ENCODE measurements around the gene URI1. TPM values are rescaled to one million over a fixed set of nuclear protein-coding genes. Genes with fewer than 3 reads are reported as not detected.

Gene URI1
- total and polyA plus RNA-seq, 2 of the 8 experiments (the other 6 are each of a cell fraction or from before 2014, with no cell fraction given), result 27.7 to 64.3 TPM

DNA sequence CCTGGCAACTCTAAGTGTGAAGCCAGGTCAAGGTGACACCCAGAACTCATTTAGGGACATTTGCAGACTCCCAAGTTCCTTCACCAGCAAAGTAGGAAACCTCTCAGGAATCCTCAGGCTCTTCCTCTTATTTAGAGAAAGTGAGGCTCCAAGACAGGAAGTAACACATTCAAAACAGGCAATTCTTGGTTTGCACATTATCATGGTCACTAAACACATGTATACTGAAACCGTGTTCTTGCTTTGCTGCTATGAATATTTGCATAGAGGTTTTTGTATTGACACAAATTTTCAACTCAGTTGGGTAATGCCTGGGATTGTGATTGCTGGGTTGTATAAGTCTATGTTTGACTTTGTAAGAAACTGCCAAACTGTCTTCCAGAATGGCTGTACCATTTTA is 13.2 kb upstream of the URI1 start:
- no peak overlapping the region for H2BK120ac ChIP-seq (replicated peaks; ENCODE audit: low read depth, low read length)
- H3K56ac ChIP-seq (replicated peaks; ENCODE audit: insufficient read length, low read depth, low read length), result no peak overlapping the region
- no peaks in the 10 kb centered on the region; a peak in 1 of 7 replicates for H3K27me3 ChIP-seq (replicated peaks in 1 of 4; ENCODE audit: control insufficient read depth in 3 of 4, extremely low read depth in 1 of 4, insufficient read depth in 3 of 4, low read length in 3 of 4)
- 100% methylated on average over 1 of the region's 1 CpG; no CpG with 5 or more reads in 1 of the 2 experiments for WGBS, 2 experiments (ENCODE audit: extremely low coverage in 1 of 2, insufficient coverage in 1 of 2, insufficient read length in 1 of 2, insufficient replicate concordance in 2 of 2, low coverage in 1 of 2, low lambda C conversion rate in 2 of 2, missing lambda C conversion rate in 1 of 2)
- no peaks in the 10 kb centered on the region for H4K20me1 ChIP-seq (replicated peaks in 1 of 2; ENCODE audit: control insufficient read depth in 1 of 2, insufficient read depth in 2 of 2, low read length in 2 of 2)
- no peak overlapping the region for H3K23ac ChIP-seq (ENCODE audit: insufficient read length)
- no peak for FAIRE-seq
- TF ChIP-seq HDAC6 (IDR thresholded peaks at IDR 0.05; ENCODE audit: low read depth, low read length), result no peak
- TF ChIP-seq SIRT6 (IDR thresholded peaks at IDR 0.05; ENCODE audit: low read length), result no peak
- no peak for TF ChIP-seq BACH1 (IDR thresholded peaks at IDR 0.05; ENCODE audit: low read length)
- no peak overlapping the region for H3K14ac ChIP-seq (ENCODE audit: insufficient read length)
- no peak overlapping the region for H4K5ac ChIP-seq (ENCODE audit: insufficient read length, low read depth, low read length)
- H3K4ac ChIP-seq (replicated peaks; ENCODE audit: insufficient read length, low read depth, low read length), result no peak overlapping the region
- no peaks in the 10 kb centered on the region for H3K23me2 ChIP-seq (ENCODE audit: low read depth, low read length)
- H3K18ac ChIP-seq (ENCODE audit: extremely low read depth, low read length), result no peak overlapping the region
- H3K9me3 ChIP-seq (ENCODE audit: insufficient read depth in 2 of 2, low read depth in 1 of 2, low read length in 1 of 2), result no peaks in the 10 kb centered on the region
- H3K4me1 ChIP-seq (replicated peaks in 1 of 4; ENCODE audit: control insufficient read depth in 3 of 4, insufficient read depth in 4 of 4, low read length in 3 of 4), result peaks cover 0 to 5% (median 4%) of the 10 kb centered on the region in 4 experiments; a peak in 6 of 7 replicates
- H3K9ac ChIP-seq (replicated peaks in 1 of 4; ENCODE audit: extremely low read depth in 1 of 4, low read depth in 3 of 4, low read length in 3 of 4), result no peak overlapping the region
- no peak for DNase-seq (ENCODE audit: low read depth in 1 of 2, low spot score in 2 of 2)
- no peak overlapping the region for H3K27ac ChIP-seq (ENCODE audit: low read depth, low read length)
- no peaks in the 10 kb centered on the region for H3K36me3 ChIP-seq (ENCODE audit: control insufficient read depth in 2 of 4, insufficient read depth in 4 of 4, low read length in 3 of 4)
- H4K8ac ChIP-seq (ENCODE audit: extremely low read depth, insufficient read depth, low read length), result no peak overlapping the region
- H2BK15ac ChIP-seq (ENCODE audit: low read length), result no peak overlapping the region
- no peak overlapping the region for H2BK20ac ChIP-seq (ENCODE audit: low read length)
- H4K91ac ChIP-seq (replicated peaks; ENCODE audit: insufficient read length, low read length), result no peak overlapping the region
- H2BK12ac ChIP-seq (ENCODE audit: low read depth, low read length), result no peak overlapping the region
- H3K4me2 ChIP-seq (ENCODE audit: insufficient read depth in 1 of 2, low read depth in 2 of 2, low read length in 2 of 2), result no peak overlapping the region
- H3K4me3 ChIP-seq (ENCODE audit: extremely low read depth in 1 of 4, insufficient read depth in 2 of 4, low read depth in 3 of 4, low read length in 4 of 4), result no peak overlapping the region
- H2AK5ac ChIP-seq (ENCODE audit: low read depth, low read length), result no peak overlapping the region
- H3K79me1 ChIP-seq (ENCODE audit: low read depth, low read length), result no peaks in the 10 kb centered on the region
- no peaks in the 10 kb centered on the region for H3K79me2 ChIP-seq (ENCODE audit: control insufficient read depth in 1 of 2, insufficient read depth in 2 of 2, low read length in 2 of 2)
- POLR2A ChIA-PET (ENCODE audit: partially characterized antibody), result no interaction called here
- CTCF ChIA-PET (ENCODE audit: partially characterized antibody), result interaction anchor here (2.1 kb wide), 1 partner anchor 38 kb away, joined by 6 read pairs; no protein-coding TSS in a partner anchor
- H2BK5ac ChIP-seq (ENCODE audit: low read depth, low read length), result no peak overlapping the region
- H2AFZ ChIP-seq (ENCODE audit: low read length), result peak overlapping the region; percentile 99

All from H1 (cell line).